ENCODE measurements around the gene HOXD9.

GRCh38 chr2:176174382-176174823 is 51.9 kb downstream of the HOXD9 start:
- TF ChIP-seq CTCF (IDR thresholded peaks at IDR 0.05) = no peak
- TF ChIP-seq POLR2A (IDR thresholded peaks at IDR 0.05) = no peak
- TF ChIP-seq POLR2AphosphoS5 (IDR thresholded peaks at IDR 0.05) = no peak
- TF ChIP-seq EP300 (IDR thresholded peaks at IDR 0.05; ENCODE audit: low read depth) = no peak

All from transverse colon (tissue), 4 donors.